Trophoblast cell (in vitro differentiated cells and primary cell): ENCODE measurements around the gene SNRPN.
"Not testable (repeated sequence)": the region's sequence is repeated elsewhere in the genome, so short reads cannot be mapped to it uniquely, and the experiment has no call there.

Experiments
- DNase-seq, 2 donors: peaks; one replicate each; pipeline ENCODE4 v3.0.0-alpha.2; 2016
- H2AFZ ChIP-seq: 2 replicates; pipeline ENCODE4 v1.6.1; 2013; ENCODE audit warnings: low read length, moderate library complexity, mild to moderate bottlenecking; ENCODE audit not compliant: insufficient read depth, poor library complexity
- H2AK5ac ChIP-seq: 2 replicates; pipeline ENCODE4 v1.6.1; 2013; ENCODE audit warnings: mild to moderate bottlenecking, low read length
- H2BK120ac ChIP-seq: 2 replicates; pipeline ENCODE4 v1.6.1; 2013; ENCODE audit warnings: low read length, mild to moderate bottlenecking, moderate library complexity; ENCODE audit not compliant: insufficient read depth, poor library complexity
- H2BK12ac ChIP-seq: 2 replicates; pipeline ENCODE4 v1.6.1; 2013; ENCODE audit warnings: mild to moderate bottlenecking, low read length, moderate library complexity
- H2BK5ac ChIP-seq: 2 replicates; pipeline ENCODE4 v1.6.1; 2013; ENCODE audit warnings: low read length, low read depth, moderate library complexity, mild to moderate bottlenecking; ENCODE audit not compliant: poor library complexity
- H3K14ac ChIP-seq: 2 replicates; pipeline ENCODE4 v1.6.1; 2013; ENCODE audit warnings: mild to moderate bottlenecking, low read length
- H3K18ac ChIP-seq: 2 replicates; pipeline ENCODE4 v1.6.1; 2013; ENCODE audit warnings: mild to moderate bottlenecking, low read length
- H3K23ac ChIP-seq: 2 replicates; pipeline ENCODE4 v1.6.1; 2013; ENCODE audit warnings: low read length
- H3K27ac ChIP-seq: 2 replicates; pipeline ENCODE4 v1.5.1; 2013; ENCODE audit warnings: low read depth, mild to moderate bottlenecking, inconsistent platforms, low read length, moderate library complexity
- H3K27me3 ChIP-seq: 2 replicates; pipeline ENCODE4 v1.6.1; 2013; ENCODE audit warnings: inconsistent platforms, mild to moderate bottlenecking, low read length, moderate library complexity; ENCODE audit not compliant: insufficient read depth
- H3K36me3 ChIP-seq, 2 experiments: 1 replicate in 1 of 2; 2 replicates in 1 of 2; pipeline ENCODE4 v1.6.1; 2013; ENCODE audit warnings: low read length in 2 of 2, mild to moderate bottlenecking in 2 of 2, moderate library complexity in 1 of 2; ENCODE audit not compliant: insufficient read depth in 2 of 2, control insufficient read depth in 1 of 2
- H3K4ac ChIP-seq: 2 replicates; pipeline ENCODE4 v1.6.1; 2013; ENCODE audit warnings: low read depth, mild to moderate bottlenecking, low read length, moderate library complexity
- H3K4me1 ChIP-seq, 2 experiments: 1 replicate in 1 of 2; 2 replicates in 1 of 2; pipeline ENCODE4 v1.6.1; 2013; ENCODE audit warnings: low read length in 2 of 2, mild to moderate bottlenecking in 2 of 2, moderate library complexity in 1 of 2; ENCODE audit not compliant: insufficient read depth in 2 of 2, control insufficient read depth in 1 of 2
- H3K4me2 ChIP-seq: 2 replicates; pipeline ENCODE4 v1.6.1; 2013; ENCODE audit warnings: inconsistent platforms, mild to moderate bottlenecking, low read length, moderate library complexity
- H3K4me3 ChIP-seq: 2 replicates; pipeline ENCODE4 v1.5.1; 2013; ENCODE audit warnings: mild to moderate bottlenecking, low read depth, low read length, inconsistent platforms
- H3K79me1 ChIP-seq: one replicate; pipeline ENCODE4 v1.6.1; 2013; ENCODE audit warnings: low read length
- H3K79me2 ChIP-seq: 2 replicates; pipeline ENCODE4 v1.6.1; 2013; ENCODE audit warnings: low read length, mild to moderate bottlenecking; ENCODE audit not compliant: control insufficient read depth, insufficient read depth, poor library complexity
- H3K9ac ChIP-seq: 2 replicates; pipeline ENCODE4 v1.6.1; 2013; ENCODE audit warnings: mild to moderate bottlenecking, low read length
- H3K9me3 ChIP-seq: 2 replicates; pipeline ENCODE4 v1.6.1; 2013; ENCODE audit warnings: low read depth, mild to moderate bottlenecking, control low read depth, inconsistent platforms, low read length; ENCODE audit not compliant: insufficient read depth
- H4K12ac ChIP-seq: 2 replicates; pipeline ENCODE4 v1.6.1; 2013; ENCODE audit warnings: low read depth, mild to moderate bottlenecking, low read length, moderate library complexity
- H4K8ac ChIP-seq: 2 replicates; pipeline ENCODE4 v1.6.1; 2013; ENCODE audit warnings: low read depth, mild to moderate bottlenecking, low read length, moderate library complexity
- H4K91ac ChIP-seq: one replicate; pipeline ENCODE4 v1.6.1; 2013; ENCODE audit warnings: low read depth, mild to moderate bottlenecking, low read length, moderate library complexity
- WGBS: extraction: QIAGEN DNeasy Blood & Tissue Kit; methylation state at CpG from one replicate; pipeline ENCODE4 v1.1.7; 2013; ENCODE audit warnings: missing lambda C conversion rate; ENCODE audit not compliant: insufficient read length, insufficient coverage; ENCODE audit errors: extremely low coverage; 5-methylcytosine and 5-hydroxymethylcytosine counted together

SNRPN gene

DNA sequence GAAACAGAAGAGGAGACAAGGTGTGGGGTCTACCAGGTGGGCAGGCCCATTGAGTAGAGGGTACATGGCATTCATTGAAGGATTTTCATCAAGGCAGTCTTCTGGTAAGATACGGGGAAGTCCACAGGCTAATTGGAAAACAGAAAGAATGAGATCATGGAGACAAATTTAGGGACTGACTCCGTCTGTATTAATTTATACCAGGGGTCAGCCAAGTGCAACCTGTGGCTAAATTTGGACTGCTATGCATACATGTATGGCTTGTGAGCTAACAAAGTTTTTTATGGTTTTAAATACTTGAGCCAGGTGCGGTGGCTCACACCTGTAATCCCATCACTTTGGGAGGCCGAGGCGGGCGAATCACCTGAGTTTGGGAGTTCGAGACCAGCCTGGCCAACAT lies 21.1 kb upstream of the SNRPN start:
- Histone ChIP-seq H3K79me1 (no peaks in the 10 kb centered on the region), H3K9me3 (no peaks in the 10 kb centered on the region), H3K4me2 (no peak overlapping the region), H3K27ac (no peak overlapping the region), H3K27me3 (no peaks in the 10 kb centered on the region), H3K18ac (no peak overlapping the region), H4K8ac (no peak overlapping the region), H2BK12ac (no peak overlapping the region), H2AFZ (no peak overlapping the region), H3K14ac (no peak overlapping the region), H3K4ac (no peak overlapping the region), H3K79me2 (no peaks in the 10 kb centered on the region), H4K12ac (no peak overlapping the region), H3K9ac (no peak overlapping the region), H2BK5ac (no peak overlapping the region), H3K4me1 (no peaks in the 10 kb centered on the region), H2BK120ac (no peak overlapping the region), H4K91ac (no peak overlapping the region), H2AK5ac (no peak overlapping the region), H3K4me3 (no peak overlapping the region), H3K36me3 (peaks cover 0 to 2% of the 10 kb centered on the region in 2 experiments), H3K23ac (no peak overlapping the region)
- WGBS = no CpG with 5 or more reads among the region's 7 CpGs
- DNase-seq = no peak

DNA sequence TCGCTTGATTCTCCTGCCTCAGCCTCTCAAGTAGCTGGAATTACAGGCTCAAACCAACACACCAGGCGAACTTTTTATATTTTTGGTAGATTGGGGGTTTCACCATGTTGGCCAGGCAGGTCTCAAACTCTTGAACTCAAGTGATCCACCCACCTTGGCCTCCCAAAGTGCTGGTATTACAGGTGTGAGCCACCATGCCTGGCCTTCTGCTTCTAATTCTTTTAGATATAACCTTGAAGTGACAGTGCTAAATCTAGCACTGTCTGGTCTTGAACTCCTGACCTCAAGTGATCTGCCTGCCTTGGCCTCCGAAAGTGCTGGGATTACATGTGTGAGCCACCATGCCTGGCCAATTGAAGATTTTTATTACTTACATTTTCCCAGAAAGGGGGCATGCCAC lies 16.6 kb upstream of the SNRPN start:
- H3K9ac ChIP-seq = not testable (repeated sequence)
- WGBS = no CpG with 5 or more reads among the region's 3 CpGs

DNA sequence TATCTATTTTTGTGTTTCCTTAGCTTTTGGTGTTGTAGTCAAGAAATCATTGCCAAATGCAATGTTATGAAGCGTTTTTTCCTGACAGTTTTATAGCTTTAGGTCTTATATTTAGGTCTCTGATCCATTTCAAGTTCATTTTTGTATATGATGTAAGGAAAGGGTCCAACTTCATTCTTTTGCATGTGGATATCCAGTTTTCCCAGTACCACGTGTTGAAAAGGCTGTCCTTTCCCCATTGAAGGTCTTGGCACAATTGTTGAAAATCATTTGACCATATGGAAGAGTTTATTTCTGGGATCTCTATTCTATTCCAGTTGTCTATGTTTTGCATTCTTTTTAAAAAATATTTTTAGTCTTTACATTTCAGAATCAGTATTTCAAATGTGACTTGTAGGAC lies 14.6 kb upstream of the SNRPN start:
- H3K4ac ChIP-seq = no peak overlapping the region
- no peak overlapping the region for H3K14ac ChIP-seq
- no peak overlapping the region for H3K4me3 ChIP-seq
- DNase-seq = no peak
- no peak overlapping the region for H4K12ac ChIP-seq
- no peak overlapping the region for H3K9ac ChIP-seq
- peaks cover 4% of the 10 kb centered on the region for H3K9me3 ChIP-seq
- no peaks in the 10 kb centered on the region for H3K79me1 ChIP-seq
- no peaks in the 10 kb centered on the region for H3K79me2 ChIP-seq
- H4K91ac ChIP-seq = no peak overlapping the region
- H3K36me3 ChIP-seq = no peaks in the 10 kb centered on the region
- H3K23ac ChIP-seq = no peak overlapping the region
- no peak overlapping the region for H2BK12ac ChIP-seq
- no peak overlapping the region for H3K18ac ChIP-seq
- H3K4me2 ChIP-seq = no peak overlapping the region
- H2AFZ ChIP-seq = no peak overlapping the region
- no peak overlapping the region for H2AK5ac ChIP-seq
- H3K4me1 ChIP-seq = no peaks in the 10 kb centered on the region
- H3K27me3 ChIP-seq = no peaks in the 10 kb centered on the region
- H2BK5ac ChIP-seq = no peak overlapping the region
- no peak overlapping the region for H3K27ac ChIP-seq
- no CpG with 5 or more reads among the region's 2 CpGs for WGBS
- no peak overlapping the region for H2BK120ac ChIP-seq
- no peak overlapping the region for H4K8ac ChIP-seq

More for the DNA sequence above, 16.6 kb upstream of the SNRPN start:
- not testable (repeated sequence) for H4K8ac ChIP-seq, H4K12ac ChIP-seq, H2BK5ac ChIP-seq, H3K27ac ChIP-seq, H3K4me3 ChIP-seq, H3K9me3 ChIP-seq, H3K4me1 ChIP-seq, H3K27me3 ChIP-seq, DNase-seq, H3K4ac ChIP-seq, H3K14ac ChIP-seq, H3K23ac ChIP-seq, H3K18ac ChIP-seq, H4K91ac ChIP-seq, H2AFZ ChIP-seq, H3K4me2 ChIP-seq, H3K79me1 ChIP-seq, H3K36me3 ChIP-seq, H2AK5ac ChIP-seq, H2BK120ac ChIP-seq, H3K79me2 ChIP-seq, H2BK12ac ChIP-seq

DNA sequence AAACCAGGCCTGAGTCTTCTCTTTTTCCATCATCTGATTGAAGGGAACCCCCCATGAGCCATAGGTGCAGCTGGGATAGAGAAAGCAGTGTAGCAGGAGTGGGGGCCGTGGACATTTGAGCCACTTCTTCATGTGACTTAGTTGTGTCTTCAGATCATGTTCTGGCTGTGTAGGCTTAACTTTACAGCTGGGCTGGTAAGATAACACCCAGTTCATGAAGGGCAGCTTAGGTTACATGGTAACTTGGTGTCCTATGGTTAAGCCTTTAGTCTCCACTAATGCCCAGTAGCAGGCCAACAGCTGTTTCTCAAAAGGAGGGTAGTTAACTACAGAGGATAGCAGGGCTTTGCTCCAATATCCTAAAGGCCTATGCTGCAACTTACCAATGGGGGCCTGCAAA lies 11.4 kb upstream of the SNRPN start:
- Histone ChIP-seq H3K4me1 (no peaks in the 10 kb centered on the region), H3K4me3 (no peak overlapping the region), H2AFZ (no peak overlapping the region), H3K79me2 (no peaks in the 10 kb centered on the region), H3K23ac (no peak overlapping the region), H4K12ac (no peak overlapping the region), H3K4me2 (no peak overlapping the region), H4K91ac (no peak overlapping the region), H2AK5ac (no peak overlapping the region), H2BK12ac (no peak overlapping the region), H3K27me3 (no peaks in the 10 kb centered on the region), H3K9me3 (peaks cover 4% of the 10 kb centered on the region), H3K36me3 (no peaks in the 10 kb centered on the region), H2BK120ac (no peak overlapping the region), H3K4ac (no peak overlapping the region), H2BK5ac (no peak overlapping the region), H3K27ac (no peak overlapping the region), H3K18ac (no peak overlapping the region), H3K79me1 (no peaks in the 10 kb centered on the region), H3K14ac (no peak overlapping the region), H4K8ac (no peak overlapping the region), H3K9ac (no peak overlapping the region)
- WGBS = no CpG with 5 or more reads among the region's 1 CpG
- no peak for DNase-seq
